GM12872 (cell line): ENCODE results near the gene GUF1.

Experiments
- TF ChIP-seq, protein P1 (sequence below): IDR thresholded peaks from 3 replicates; pipeline ENCODE4 v1.5.1; 2011; ENCODE audit warnings: low read depth, mild to moderate bottlenecking, low read length, moderate library complexity; ENCODE audit not compliant: insufficient read depth

The GUF1 gene

DNA sequence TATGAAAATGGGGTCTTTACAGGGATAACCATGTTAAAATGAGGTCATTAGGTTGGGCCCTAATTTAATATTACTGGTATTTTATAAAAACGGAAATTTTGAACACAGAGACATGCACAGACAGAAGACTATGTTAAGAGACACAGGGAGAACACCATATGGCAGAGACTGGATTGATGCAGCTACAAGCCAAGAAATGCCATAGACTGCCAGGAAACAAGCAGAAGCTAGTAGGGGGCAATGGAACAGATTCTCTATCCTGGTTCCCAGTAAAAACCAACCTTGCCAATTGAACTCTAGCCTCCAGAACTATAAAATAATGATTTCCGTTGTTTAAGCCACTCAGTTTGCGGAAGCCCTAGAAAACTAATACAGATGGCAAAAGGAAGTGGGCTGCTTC, 6.6 kb upstream of the GUF1 start:
- TF ChIP-seq, protein P1, sequence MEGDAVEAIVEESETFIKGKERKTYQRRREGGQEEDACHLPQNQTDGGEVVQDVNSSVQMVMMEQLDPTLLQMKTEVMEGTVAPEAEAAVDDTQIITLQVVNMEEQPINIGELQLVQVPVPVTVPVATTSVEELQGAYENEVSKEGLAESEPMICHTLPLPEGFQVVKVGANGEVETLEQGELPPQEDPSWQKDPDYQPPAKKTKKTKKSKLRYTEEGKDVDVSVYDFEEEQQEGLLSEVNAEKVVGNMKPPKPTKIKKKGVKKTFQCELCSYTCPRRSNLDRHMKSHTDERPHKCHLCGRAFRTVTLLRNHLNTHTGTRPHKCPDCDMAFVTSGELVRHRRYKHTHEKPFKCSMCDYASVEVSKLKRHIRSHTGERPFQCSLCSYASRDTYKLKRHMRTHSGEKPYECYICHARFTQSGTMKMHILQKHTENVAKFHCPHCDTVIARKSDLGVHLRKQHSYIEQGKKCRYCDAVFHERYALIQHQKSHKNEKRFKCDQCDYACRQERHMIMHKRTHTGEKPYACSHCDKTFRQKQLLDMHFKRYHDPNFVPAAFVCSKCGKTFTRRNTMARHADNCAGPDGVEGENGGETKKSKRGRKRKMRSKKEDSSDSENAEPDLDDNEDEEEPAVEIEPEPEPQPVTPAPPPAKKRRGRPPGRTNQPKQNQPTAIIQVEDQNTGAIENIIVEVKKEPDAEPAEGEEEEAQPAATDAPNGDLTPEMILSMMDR = no peak

DNA sequence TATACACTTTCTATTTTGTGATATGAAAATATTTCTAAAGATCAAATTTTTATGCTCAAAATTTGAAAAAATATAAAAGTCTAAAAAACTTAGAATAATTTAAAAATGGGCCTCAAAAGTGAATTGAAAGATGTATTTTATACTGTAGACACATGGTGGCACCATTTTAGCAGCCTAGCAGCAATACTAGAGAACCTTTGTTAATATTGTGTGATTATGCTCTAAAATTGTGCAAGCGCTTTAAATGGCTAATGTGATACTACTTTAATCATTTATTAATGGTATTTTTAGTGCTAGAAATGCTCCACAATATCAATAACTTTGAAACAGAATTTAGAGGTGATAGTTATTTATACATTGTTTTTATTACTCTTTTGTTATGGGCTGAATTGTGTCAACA, 3.7 kb upstream of the GUF1 start:
- TF ChIP-seq, protein P1 = no peak

DNA sequence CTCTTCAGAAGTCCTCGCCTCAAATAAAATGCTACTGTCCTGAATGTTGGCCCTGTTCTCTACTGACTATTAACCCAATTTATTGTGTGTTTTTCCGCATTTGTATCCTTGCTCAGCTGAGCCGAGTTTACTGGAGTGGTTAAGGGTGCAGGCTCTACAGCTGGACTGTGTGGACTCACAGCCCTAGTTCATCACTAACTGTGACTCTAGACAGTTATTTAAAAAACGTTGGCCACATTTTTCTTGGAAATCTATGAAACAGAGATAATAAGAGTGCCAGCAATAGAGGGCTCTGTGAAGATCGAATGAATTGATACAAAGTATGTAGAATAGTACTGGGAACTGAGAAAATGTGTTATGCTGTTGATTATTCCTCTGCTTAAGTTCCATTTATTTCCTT, 2.9 kb upstream of the GUF1 start:
- TF ChIP-seq, protein P1 = no peak

DNA sequence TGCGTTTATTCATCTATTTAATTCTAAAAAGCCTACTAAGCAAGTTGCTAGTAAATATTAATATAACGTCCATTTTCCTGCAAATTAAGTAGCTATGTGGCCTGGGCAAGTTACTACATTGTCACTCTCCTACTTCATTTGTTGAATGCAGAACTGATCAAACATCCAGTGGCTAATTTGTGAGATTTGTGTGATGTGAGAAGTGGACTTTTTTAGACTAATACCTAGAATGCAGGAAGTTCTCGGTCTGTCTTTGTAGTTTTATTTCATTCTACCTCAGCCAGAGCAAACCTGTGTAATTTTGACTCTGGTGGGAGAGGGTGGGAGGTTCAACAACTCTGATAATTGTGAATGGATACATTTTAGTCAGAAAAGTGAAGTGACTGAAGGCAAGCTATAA, 840 bp downstream of the GUF1 start:
- TF ChIP-seq, protein P1 = no peak

DNA sequence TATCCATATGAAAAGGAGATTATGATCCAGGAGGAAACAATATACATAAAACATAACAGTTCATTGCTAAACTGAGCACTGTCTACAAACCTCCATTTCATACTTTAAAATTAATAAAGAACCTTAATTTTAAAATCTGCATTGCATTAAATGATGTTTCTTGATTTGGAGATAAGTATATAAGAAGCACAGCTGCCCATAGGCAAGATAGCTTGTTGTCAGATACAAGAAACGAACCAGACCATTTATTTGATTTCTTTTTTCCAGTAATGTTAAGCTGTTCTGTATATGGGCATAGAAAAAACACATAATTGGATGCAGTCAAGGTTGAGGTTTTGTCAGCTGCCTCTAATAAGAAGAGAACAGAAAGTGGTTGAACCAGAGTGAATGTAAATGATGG, 6.4 kb downstream of the GUF1 start:
- TF ChIP-seq, protein P1 = no peak

DNA sequence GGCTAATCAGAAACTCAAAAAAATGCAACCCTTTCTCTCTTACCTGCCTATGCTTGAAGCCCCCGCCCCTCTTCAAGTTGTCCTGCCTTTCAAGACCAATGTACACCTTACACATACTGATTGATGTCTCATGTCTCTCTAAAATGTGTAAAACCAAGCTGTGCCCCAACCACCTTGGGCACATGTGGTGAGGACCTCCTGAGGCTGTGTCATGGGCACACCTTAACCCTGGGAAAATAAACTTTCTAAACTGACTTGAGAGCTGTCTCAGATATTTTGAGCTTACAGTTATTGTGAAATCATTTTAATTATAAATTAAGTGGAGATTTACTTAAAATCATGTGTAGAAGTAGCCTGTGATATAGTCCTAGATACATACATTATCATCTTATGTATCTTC, 22.2 kb downstream of the GUF1 start:
- TF ChIP-seq, protein P1 = no peak

DNA sequence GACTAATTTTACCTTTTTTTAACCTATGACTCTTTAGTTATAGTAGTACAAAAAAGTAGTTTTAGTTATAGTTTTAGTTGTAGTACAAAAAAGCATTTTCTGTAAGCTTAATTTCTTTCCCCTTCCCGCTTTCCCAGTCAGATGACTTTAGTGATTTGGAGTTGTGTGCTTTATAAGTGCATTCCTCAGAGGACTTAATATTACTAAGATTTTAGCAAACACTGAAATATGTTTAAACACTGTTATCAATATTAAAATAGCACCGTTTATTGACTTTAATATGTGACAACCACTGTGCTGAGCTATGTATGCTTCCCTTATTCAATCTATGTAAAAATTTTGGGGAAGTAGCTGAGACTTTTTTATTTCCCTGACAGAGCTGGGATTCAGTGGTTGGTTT, 22.8 kb downstream of the GUF1 start:
- TF ChIP-seq, protein P1 = no peak

DNA sequence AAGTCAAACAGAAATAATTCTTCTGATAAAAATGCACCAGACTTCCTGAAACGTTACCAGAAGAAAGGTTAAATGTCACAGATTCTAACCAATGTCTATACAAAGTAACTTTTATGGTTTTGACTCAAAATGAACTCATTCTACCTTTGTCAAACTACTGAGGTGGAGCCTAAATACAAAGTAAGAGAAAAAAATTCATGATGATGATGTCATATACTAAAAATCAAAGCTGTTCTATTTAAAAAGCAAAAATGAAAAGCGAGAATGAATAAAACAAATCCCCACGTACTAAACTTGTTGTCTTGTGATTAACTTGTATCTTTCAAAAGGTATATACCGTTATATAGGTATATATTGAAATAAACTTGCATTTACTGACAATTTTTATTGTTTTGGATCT, 26.5 kb downstream of the GUF1 start:
- TF ChIP-seq, protein P1 = no peak
